Endothelial cell of umbilical vein (primary cell): ENCODE measurements around the gene VEPH1. TPM values are rescaled to one million over a fixed set of nuclear protein-coding genes. Genes with fewer than 3 reads are reported as not detected.

Experiments used
- BruUV-seq: library from RNA; stranded (reverse); fragments of 400-500 nt; replicated peaks from 2 replicates; lab custom pipeline; 2021; lab: Mats Ljungman, UMichigan
- CTCF ChIA-PET: fragments of 300-600, 350-600 bp; sonication (Branson Sonifier 250); formaldehyde crosslinking; loops from one replicate; lab custom pipeline; 2021; ENCODE audit warnings: antibody characterized with exemption, inconsistent platforms; lab: Charles Lee
- POLR2A ChIA-PET: fragments of 300-600, 350-600 bp; sonication (Branson Sonifier 250); formaldehyde crosslinking; loops from one replicate; lab custom pipeline; 2021; ENCODE audit warnings: antibody characterized with exemption, inconsistent platforms; lab: Charles Lee
- DNase-seq: peaks from one replicate; pipeline ENCODE4 v3.0.0-alpha.2; 2011; ENCODE audit warnings: low read depth, low spot score
- FAIRE-seq: peaks from 2 replicates; lab custom pipeline; 2011; peaks lifted over from hg19 to GRCh38; lab: Jason Lieb, UNC
- H2AFZ ChIP-seq: 2 replicates; pipeline ENCODE4 v1.6.0; 2012; ENCODE audit warnings: low read depth, low read length, control low read depth, inconsistent platforms
- H3K27ac ChIP-seq: 2 replicates; pipeline ENCODE4 v1.5.1; 2011; ENCODE audit warnings: low read depth, mild to moderate bottlenecking, control low read depth, low read length, moderate library complexity; ENCODE audit not compliant: insufficient read depth
- H3K27me3 ChIP-seq, 2 experiments: 2 replicates each; pipeline versions ENCODE4 v1.6.0 to v1.6.1; 2011; ENCODE audit warnings: low read length in 2 of 2, mixed read lengths in 1 of 2; ENCODE audit not compliant: control insufficient read depth in 2 of 2, insufficient read depth in 2 of 2
- H3K36me3 ChIP-seq, 2 experiments: 2 replicates in 1 of 2; 3 replicates in 1 of 2; pipeline ENCODE4 v1.5.1; 2011; ENCODE audit warnings: low read length in 2 of 2, mild to moderate bottlenecking in 1 of 2, moderate library complexity in 1 of 2; ENCODE audit not compliant: control insufficient read depth in 2 of 2, insufficient read depth in 2 of 2; ENCODE audit errors: extremely low read depth in 1 of 2
- H3K4me1 ChIP-seq: 3 replicates; pipeline ENCODE4 v1.5.1; 2011; ENCODE audit warnings: mild to moderate bottlenecking, low read length; ENCODE audit not compliant: control insufficient read depth, insufficient read depth; ENCODE audit errors: extremely low read depth
- H3K4me2 ChIP-seq: 2 replicates; pipeline ENCODE4 v1.6.1; 2011; ENCODE audit warnings: low read length, control low read depth, mixed read lengths; ENCODE audit not compliant: insufficient read depth
- H3K4me3 ChIP-seq, 3 experiments: fragments of 200-600 bp in 1 of 3; sonication (generic), shearing (Covaris generic) in 1 of 3; replicated peaks in 1 of 3; 2 replicates each; pipeline ENCODE4 v1.5.1; 2011 to 2016; ENCODE audit warnings: control low read depth in 3 of 3, low read length in 3 of 3, mild to moderate bottlenecking in 2 of 3, inconsistent platforms in 1 of 3, low read depth in 1 of 3, moderate library complexity in 1 of 3; ENCODE audit not compliant: insufficient read depth in 1 of 3
- H3K79me2 ChIP-seq: 2 replicates; pipeline ENCODE4 v1.6.0; 2012; ENCODE audit warnings: low read length, inconsistent platforms; ENCODE audit not compliant: control insufficient read depth, insufficient read depth
- H3K9ac ChIP-seq: replicated peaks from 2 replicates; pipeline ENCODE3; 2011; ENCODE audit warnings: low read length, control low read depth; ENCODE audit not compliant: insufficient read depth; ENCODE audit errors: extremely low read depth
- H3K9me1 ChIP-seq: replicated peaks from 3 replicates; pipeline ENCODE4 v1.6.0; 2011; ENCODE audit warnings: mild to moderate bottlenecking, low read length; ENCODE audit not compliant: control insufficient read depth, insufficient read depth; ENCODE audit errors: extremely low read depth
- H3K9me3 ChIP-seq: replicated peaks from 2 replicates; pipeline ENCODE4 v1.5.1; 2012; ENCODE audit warnings: low read length, inconsistent platforms; ENCODE audit not compliant: control insufficient read depth, insufficient read depth
- H4K20me1 ChIP-seq: replicated peaks from 2 replicates; pipeline ENCODE3; 2011; ENCODE audit warnings: mild to moderate bottlenecking, low read length; ENCODE audit not compliant: control insufficient read depth, insufficient read depth; ENCODE audit errors: extremely low read depth
- EZH2 ChIP-seq: IDR thresholded peaks from 2 replicates; pipeline ENCODE4 v1.6.1; 2012; ENCODE audit warnings: borderline replicate concordance, low read depth, mild to moderate bottlenecking, moderate library complexity, low read length, inconsistent platforms; ENCODE audit not compliant: severe bottlenecking
- FOS ChIP-seq: IDR thresholded peaks from 2 replicates; pipeline ENCODE4 v1.6.1; 2011; ENCODE audit warnings: mild to moderate bottlenecking, low read length, moderate library complexity, borderline replicate concordance; ENCODE audit not compliant: insufficient read depth
- GATA2 ChIP-seq: IDR thresholded peaks from 2 replicates; pipeline ENCODE4 v1.7.0; 2011; ENCODE audit warnings: low read depth, mild to moderate bottlenecking, moderate library complexity, mixed read lengths, low read length; ENCODE audit not compliant: insufficient read length, insufficient read depth
- JUN ChIP-seq: IDR thresholded peaks from 2 replicates; pipeline ENCODE4 v1.6.1; 2011; ENCODE audit warnings: borderline replicate concordance, low read depth; ENCODE audit not compliant: insufficient read length, insufficient read depth
- MYC ChIP-seq: IDR thresholded peaks from one replicate; pipeline ENCODE4 v1.6.1; 2011; ENCODE audit warnings: mild to moderate bottlenecking, low read depth, low read length
- POLR2A ChIP-seq: IDR thresholded peaks from 2 replicates; pipeline ENCODE4 v1.6.1; 2012; ENCODE audit warnings: low read depth, mild to moderate bottlenecking, control low read depth, low read length
- POLR2AphosphoS5 ChIP-seq: IDR thresholded peaks from 2 replicates; pipeline ENCODE4 v1.6.1; 2012; ENCODE audit warnings: low read depth, mild to moderate bottlenecking, control low read depth, low read length, moderate library complexity; ENCODE audit not compliant: insufficient read depth
- dilution Hi-C: fragments of 300-500 bp; cut with MboI; formaldehyde crosslinking; loops from one replicate; pipeline ENCODE4 v1.15.0; 2019; ENCODE audit warnings: low sequenced_read_pairs; ENCODE audit not compliant: extremely low pct_ligation_motif_present
- intact Hi-C: fragments of 100-400 bp; cut with micrococcal nuclease; formaldehyde crosslinking; loops from one replicate; pipeline ENCODE4 v1.10.0; 2022
- polyA plus RNA-seq, 4 experiments: library from polyadenylated mRNA; depleted of rRNA in 3 of 4; stranded (reverse) in 3 of 4; unstranded in 1 of 4; fragments of >200 nt; gene quantifications; 2 replicates each; pipeline versions ENCODE4 v1.2.1 to v1.2.3, GENCODE V29; 2011 to 2012; ENCODE audit warnings: missing spikeins in 1 of 4
- total RNA-seq: library from RNA; stranded (reverse); gene quantifications from 2 replicates; pipeline ENCODE4 v1.2.3, GENCODE V29; 2021
- TF ChIP-seq, protein P1 (sequence below), 2 donors: IDR thresholded peaks; 1 replicate in 1 of 2; 2 replicates in 1 of 2; pipeline ENCODE4 v1.5.1; 2011; ENCODE audit warnings: low read length in 2 of 2, mild to moderate bottlenecking in 2 of 2, moderate library complexity in 2 of 2, control low read depth in 1 of 2, inconsistent platforms in 1 of 2, low read depth in 1 of 2; ENCODE audit not compliant: insufficient read depth in 1 of 2; ENCODE audit errors: extremely low read depth in 1 of 2
- TF ChIP-seq, protein P2 (sequence below): IDR thresholded peaks from 2 replicates; pipeline ENCODE4 v1.6.1; 2011; ENCODE audit not compliant: insufficient read depth, insufficient read length

Gene VEPH1
- total and polyA plus RNA-seq, 2 donors (not counting 3 experiments of a cell fraction or from before 2014, with no cell fraction given), result 42.9 to 136 TPM

DNA sequence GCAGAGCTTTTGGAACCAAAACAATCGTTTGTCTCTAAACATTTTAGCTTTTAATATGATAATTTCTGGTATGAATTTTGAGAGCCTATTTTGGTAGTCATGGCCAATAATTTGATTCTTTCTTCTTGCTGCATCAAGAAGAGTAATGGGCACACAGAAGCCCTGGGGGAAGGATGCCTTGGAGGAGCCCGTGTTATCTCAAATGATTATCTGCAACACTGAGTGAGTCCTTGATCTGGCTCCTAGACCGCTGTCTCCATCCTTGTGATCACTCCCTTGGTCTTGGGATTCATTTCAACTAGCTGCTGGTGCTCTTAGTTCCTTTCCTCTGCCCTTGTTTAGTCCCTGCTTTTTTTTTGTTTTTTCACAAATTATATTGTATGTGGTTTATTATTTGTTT, 265.3 kb downstream of the VEPH1 start:
- no TSS peak for BruUV-seq
- Histone ChIP-seq H3K4me1 (peaks cover 15% of the 10 kb centered on the region), H3K27me3 (no peaks in the 10 kb centered on the region), H4K20me1 (no peaks in the 10 kb centered on the region), H3K4me3 (no peak overlapping the region), H3K9me1 (no peaks in the 10 kb centered on the region), H3K4me2 (no peak overlapping the region), H3K36me3 (no peaks in the 10 kb centered on the region), H3K9ac (no peak overlapping the region), H3K27ac (no peak overlapping the region), H2AFZ (no peak overlapping the region), H3K9me3 (no peaks in the 10 kb centered on the region), H3K79me2 (no peaks in the 10 kb centered on the region)
- intact Hi-C loops, result loop anchor here (2.0 kb wide), 2 partner anchors 45 to 209 kb away; no protein-coding TSS in a partner anchor
- DNase-seq (no peak), FAIRE-seq (no peak)
- POLR2A ChIA-PET, result no interaction called here
- dilution Hi-C loops, result no loop called here
- CTCF ChIA-PET, result interaction anchor here (0.7 to 1.9 kb wide), 7 partner anchors 8 to 335 kb away, joined by 3 to 12 read pairs (median 4); no protein-coding TSS in a partner anchor
- TF ChIP-seq FOS (no peak), MYC (no peak), JUN (no peak), POLR2AphosphoS5 (no peak), POLR2A (no peak), EZH2 (no peak), GATA2 (no peak)
- TF ChIP-seq, protein P1, sequence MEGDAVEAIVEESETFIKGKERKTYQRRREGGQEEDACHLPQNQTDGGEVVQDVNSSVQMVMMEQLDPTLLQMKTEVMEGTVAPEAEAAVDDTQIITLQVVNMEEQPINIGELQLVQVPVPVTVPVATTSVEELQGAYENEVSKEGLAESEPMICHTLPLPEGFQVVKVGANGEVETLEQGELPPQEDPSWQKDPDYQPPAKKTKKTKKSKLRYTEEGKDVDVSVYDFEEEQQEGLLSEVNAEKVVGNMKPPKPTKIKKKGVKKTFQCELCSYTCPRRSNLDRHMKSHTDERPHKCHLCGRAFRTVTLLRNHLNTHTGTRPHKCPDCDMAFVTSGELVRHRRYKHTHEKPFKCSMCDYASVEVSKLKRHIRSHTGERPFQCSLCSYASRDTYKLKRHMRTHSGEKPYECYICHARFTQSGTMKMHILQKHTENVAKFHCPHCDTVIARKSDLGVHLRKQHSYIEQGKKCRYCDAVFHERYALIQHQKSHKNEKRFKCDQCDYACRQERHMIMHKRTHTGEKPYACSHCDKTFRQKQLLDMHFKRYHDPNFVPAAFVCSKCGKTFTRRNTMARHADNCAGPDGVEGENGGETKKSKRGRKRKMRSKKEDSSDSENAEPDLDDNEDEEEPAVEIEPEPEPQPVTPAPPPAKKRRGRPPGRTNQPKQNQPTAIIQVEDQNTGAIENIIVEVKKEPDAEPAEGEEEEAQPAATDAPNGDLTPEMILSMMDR (IDR thresholded peaks at IDR 0.05; ENCODE audit: extremely low read depth in 1 of 2, insufficient read depth in 1 of 2, low read depth in 1 of 2, low read length in 2 of 2), result no peak
- TF ChIP-seq, protein P2, sequence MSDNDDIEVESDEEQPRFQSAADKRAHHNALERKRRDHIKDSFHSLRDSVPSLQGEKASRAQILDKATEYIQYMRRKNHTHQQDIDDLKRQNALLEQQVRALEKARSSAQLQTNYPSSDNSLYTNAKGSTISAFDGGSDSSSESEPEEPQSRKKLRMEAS, result no peak
